ENCODE measurements around the gene CDH4. TPM values are rescaled to one million over a fixed set of nuclear protein-coding genes. Genes with fewer than 3 reads are reported as not detected.
A peak's percentile ranks its signal among the peaks of the same experiment; 100 is the strongest.

The CDH4 gene
- total RNA-seq, 4 donors from 2014 or later, result not detected

DNA sequence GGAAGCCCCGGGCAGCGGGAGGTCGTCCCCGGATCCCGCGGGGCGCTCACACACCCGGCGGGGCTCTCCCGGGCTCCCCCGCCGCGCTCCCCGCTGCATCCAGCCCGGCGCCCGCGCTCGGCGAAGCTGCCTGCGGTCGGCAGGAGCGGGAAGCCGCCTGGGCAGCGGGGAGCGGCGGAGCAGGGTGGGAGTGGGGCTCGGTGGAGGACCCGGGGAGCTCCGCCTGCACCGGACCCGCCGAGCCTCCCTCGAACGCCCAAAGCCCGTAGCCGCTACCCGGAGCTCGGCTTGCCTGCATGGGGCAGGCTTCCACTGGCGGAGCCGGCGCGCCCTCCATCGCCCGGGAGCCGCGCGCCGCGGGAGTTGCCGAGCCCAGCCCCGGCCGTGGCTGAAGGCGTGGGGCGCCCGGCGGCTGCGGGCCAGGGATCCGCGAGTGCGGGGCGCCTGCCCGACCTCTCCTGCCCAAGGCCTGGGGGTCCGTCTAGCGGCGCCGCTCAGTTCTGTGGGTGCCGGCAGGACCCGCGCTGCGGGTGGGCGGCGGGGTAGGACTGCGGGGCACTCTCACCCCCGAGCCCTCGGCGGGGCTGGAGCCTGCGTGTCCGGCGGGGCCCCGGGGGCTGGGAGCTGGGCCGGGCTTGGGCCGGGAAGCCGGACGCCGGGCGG lies 671 bp downstream of the CDH4 start:
- Histone ChIP-seq H3K27me3 (peaks cover 88% of the 10 kb centered on the region), H3K9me3 (no peaks in the 10 kb centered on the region), H3K36me3 (no peaks in the 10 kb centered on the region), H3K27ac (no peak overlapping the region), H3K4me3 (peak overlapping the region in 3 of 4 donors; percentile 1 to 44 (median 14)), H3K4me1 (peaks cover 0 to 17% (median 12%) of the 10 kb centered on the region in 4 donors)
- 8% methylated on average over 48 of the region's 87 CpGs; no CpG with 5 or more reads in 1 of the 2 donors for WGBS, 2 donors (ENCODE audit: low coverage in 1 of 2)
- in situ Hi-C loops (cut with MboI; ENCODE audit: low pct_ligation_motif_present in 1 of 4, low pct_unique_long_range_greater_than_20kb in 1 of 4, low sequenced_read_pairs in 3 of 4) (no loop called here), intact Hi-C loops (cut with DNase I; ENCODE audit: low total_unique reads) (no loop called here)
- no peak for DNase-seq
- TF ChIP-seq EP300 (IDR thresholded peaks at IDR 0.05; ENCODE audit: low read depth) (no peak), POLR2A (IDR thresholded peaks at IDR 0.05) (no peak)
- TF ChIP-seq, protein P1, sequence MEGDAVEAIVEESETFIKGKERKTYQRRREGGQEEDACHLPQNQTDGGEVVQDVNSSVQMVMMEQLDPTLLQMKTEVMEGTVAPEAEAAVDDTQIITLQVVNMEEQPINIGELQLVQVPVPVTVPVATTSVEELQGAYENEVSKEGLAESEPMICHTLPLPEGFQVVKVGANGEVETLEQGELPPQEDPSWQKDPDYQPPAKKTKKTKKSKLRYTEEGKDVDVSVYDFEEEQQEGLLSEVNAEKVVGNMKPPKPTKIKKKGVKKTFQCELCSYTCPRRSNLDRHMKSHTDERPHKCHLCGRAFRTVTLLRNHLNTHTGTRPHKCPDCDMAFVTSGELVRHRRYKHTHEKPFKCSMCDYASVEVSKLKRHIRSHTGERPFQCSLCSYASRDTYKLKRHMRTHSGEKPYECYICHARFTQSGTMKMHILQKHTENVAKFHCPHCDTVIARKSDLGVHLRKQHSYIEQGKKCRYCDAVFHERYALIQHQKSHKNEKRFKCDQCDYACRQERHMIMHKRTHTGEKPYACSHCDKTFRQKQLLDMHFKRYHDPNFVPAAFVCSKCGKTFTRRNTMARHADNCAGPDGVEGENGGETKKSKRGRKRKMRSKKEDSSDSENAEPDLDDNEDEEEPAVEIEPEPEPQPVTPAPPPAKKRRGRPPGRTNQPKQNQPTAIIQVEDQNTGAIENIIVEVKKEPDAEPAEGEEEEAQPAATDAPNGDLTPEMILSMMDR (IDR thresholded peaks at IDR 0.05), result no peak

DNA sequence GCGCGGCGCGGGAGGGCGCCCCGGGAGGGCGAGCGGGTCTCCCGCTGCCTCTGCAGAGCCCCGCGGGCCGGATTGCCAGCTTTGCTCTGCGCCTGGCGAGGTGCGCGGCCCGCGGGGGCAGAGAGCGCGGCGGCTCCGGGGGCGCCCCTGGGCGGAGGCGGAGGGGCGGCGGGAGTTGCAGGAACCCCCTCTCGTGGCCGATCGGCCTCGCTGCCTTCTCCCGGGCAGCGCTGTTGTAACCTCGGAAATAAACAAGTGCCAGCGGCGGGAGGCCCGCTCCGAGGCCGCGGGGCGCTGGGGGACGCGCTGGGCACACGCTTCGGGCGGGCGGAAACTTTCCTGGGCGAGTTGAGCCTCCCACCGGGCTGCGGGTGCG lies 1.2 kb downstream of the CDH4 start:
- intact Hi-C loops (cut with DNase I; ENCODE audit: low total_unique reads), result no loop called here
- H3K27ac ChIP-seq, result no peak overlapping the region
- H3K4me1 ChIP-seq, result peaks cover 0 to 17% (median 12%) of the 10 kb centered on the region in 4 donors
- no peaks in the 10 kb centered on the region for H3K9me3 ChIP-seq
- in situ Hi-C loops (cut with MboI; ENCODE audit: low pct_ligation_motif_present in 1 of 4, low pct_unique_long_range_greater_than_20kb in 1 of 4, low sequenced_read_pairs in 3 of 4), result no loop called here
- H3K4me3 ChIP-seq, result peak overlapping the region in 3 of 4 donors; percentile 1 to 44 (median 2)
- no peak for TF ChIP-seq POLR2A (IDR thresholded peaks at IDR 0.05)
- TF ChIP-seq EP300 (IDR thresholded peaks at IDR 0.05; ENCODE audit: low read depth), result no peak
- DNase-seq, result no peak
- no peaks in the 10 kb centered on the region for H3K36me3 ChIP-seq
- 2% methylated on average over 30 of the region's 51 CpGs; no CpG with 5 or more reads in 1 of the 2 donors for WGBS, 2 donors (ENCODE audit: low coverage in 1 of 2)
- peaks cover 83% of the 10 kb centered on the region for H3K27me3 ChIP-seq

DNA sequence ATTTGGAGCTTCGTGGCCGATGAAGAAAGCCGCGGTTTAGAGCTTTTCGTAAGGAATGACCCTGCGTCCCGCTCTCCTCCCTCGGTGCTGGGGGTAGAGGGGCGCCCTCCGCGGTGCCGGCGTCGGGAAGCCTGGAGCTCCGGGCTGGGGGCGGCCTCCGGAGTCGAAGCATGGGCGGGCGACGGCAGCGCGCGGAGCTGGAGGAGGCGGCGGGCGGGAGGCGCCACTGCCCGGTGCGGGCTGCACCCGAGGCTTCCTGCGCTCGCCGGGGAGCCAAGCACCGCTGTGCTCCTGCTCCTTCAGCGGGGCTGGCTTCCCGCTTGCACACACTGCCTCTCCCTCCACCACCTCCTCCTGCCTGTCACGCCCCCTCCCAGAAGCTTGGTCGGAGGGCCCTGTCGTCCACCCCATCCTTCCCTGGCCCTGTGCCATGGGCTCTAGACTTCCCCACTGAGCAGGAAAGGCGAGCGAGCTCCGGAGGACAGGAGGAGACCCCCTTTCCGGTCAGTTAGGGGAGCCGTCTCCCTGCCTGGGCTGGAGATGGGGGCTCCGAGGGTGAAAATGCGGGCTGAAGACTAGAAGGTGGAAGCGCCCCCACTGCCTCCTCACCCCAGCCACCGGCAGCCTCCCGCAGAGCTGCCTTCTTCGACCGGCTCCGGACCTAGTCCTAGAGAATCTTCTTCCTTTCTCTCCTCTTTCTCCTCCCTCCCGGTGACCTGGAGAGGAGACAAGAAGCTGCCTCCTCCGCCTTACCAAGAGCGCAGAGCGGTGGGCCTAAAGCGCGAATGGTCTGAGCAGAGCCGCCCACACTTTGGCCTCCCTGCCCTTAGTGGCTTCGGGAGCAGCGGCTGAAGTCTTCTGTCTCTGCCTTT lies 1.8 kb downstream of the CDH4 start:
- WGBS, 2 donors (ENCODE audit: low coverage in 1 of 2), result 26 to 39% methylated on average over 5 to 23 of the region's 62 CpGs
- TF ChIP-seq POLR2A (IDR thresholded peaks at IDR 0.05) (no peak), POLR2AphosphoS5 (IDR thresholded peaks at IDR 0.05) (no peak), EP300 (IDR thresholded peaks at IDR 0.05; ENCODE audit: low read depth) (no peak)
- TF ChIP-seq, protein P1 (IDR thresholded peaks at IDR 0.05), result no peak
- peak overlapping the region in 2 of 4 donors; percentile 2 to 44 for H3K4me3 ChIP-seq
- in situ Hi-C loops (cut with MboI; ENCODE audit: low pct_ligation_motif_present in 1 of 4, low pct_unique_long_range_greater_than_20kb in 1 of 4, low sequenced_read_pairs in 3 of 4) (no loop called here), intact Hi-C loops (cut with DNase I; ENCODE audit: low total_unique reads) (no loop called here)
- no peaks in the 10 kb centered on the region for H3K9me3 ChIP-seq
- DNase-seq, result no peak
- no peak overlapping the region for H3K27ac ChIP-seq
- H3K36me3 ChIP-seq, result no peaks in the 10 kb centered on the region
- peaks cover 0 to 17% (median 12%) of the 10 kb centered on the region in 4 donors for H3K4me1 ChIP-seq
- peaks cover 78% of the 10 kb centered on the region for H3K27me3 ChIP-seq

DNA sequence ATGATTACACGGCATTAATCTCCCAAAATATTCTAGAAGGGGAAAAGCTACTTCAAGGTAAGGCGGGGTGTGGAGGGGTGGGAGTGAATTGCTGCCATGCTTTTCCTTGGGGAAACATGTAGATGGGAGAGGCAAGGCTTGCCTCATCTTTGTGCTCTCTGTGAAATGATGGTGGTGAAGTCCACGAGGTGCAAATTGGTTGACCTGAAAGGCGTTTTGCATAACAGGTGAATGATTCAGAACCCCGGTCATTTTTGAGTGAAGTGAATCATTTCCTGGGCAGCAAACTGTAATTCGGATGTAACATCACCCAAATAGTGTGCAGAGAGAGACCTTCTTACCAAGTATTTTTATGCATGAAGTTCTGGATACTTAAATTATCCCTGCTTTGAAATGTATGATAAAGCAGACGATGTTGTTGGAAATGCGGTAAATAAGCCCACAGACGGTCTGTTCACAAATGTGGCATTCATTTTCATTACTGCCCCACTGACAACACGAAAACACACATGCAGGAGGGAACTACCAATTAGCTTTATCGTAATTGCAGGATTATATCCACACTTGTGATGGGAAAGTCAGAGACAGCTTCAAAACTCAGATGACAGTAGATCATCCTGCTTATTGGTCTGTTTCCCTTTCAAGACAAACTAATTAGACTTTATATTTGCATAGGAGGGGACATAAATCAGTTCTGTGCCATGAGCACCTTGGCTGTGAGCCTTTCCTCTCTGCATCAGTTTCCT lies 3.0 kb downstream of the CDH4 start:
- peaks cover 0 to 17% (median 12%) of the 10 kb centered on the region in 4 donors for H3K4me1 ChIP-seq
- no peak overlapping the region for H3K27ac ChIP-seq
- DNase-seq, result no peak
- WGBS, 2 donors (ENCODE audit: low coverage in 1 of 2), result 68 to 71% methylated on average over 11 of the region's 11 CpGs
- TF ChIP-seq EP300 (IDR thresholded peaks at IDR 0.05; ENCODE audit: low read depth), result no peak
- TF ChIP-seq POLR2AphosphoS5 (IDR thresholded peaks at IDR 0.05), result no peak
- TF ChIP-seq, protein P1 (IDR thresholded peaks at IDR 0.05), result no peak
- no peak for TF ChIP-seq POLR2A (IDR thresholded peaks at IDR 0.05)
- H3K36me3 ChIP-seq, result no peaks in the 10 kb centered on the region
- peaks cover 66% of the 10 kb centered on the region for H3K27me3 ChIP-seq
- H3K9me3 ChIP-seq, result no peaks in the 10 kb centered on the region
- in situ Hi-C loops (cut with MboI; ENCODE audit: low pct_ligation_motif_present in 1 of 4, low pct_unique_long_range_greater_than_20kb in 1 of 4, low sequenced_read_pairs in 3 of 4), result no loop called here
- intact Hi-C loops (cut with DNase I; ENCODE audit: low total_unique reads), result no loop called here
- H3K4me3 ChIP-seq, result no peak overlapping the region
